IPS DF 4.7 (cell line): ENCODE data around the gene DACH2.
"Not testable (repeated sequence)": the region's sequence is repeated elsewhere in the genome, so short reads cannot be mapped to it uniquely, and the experiment has no call there.

Experiments used
- DNase-seq: peaks from one replicate; pipeline ENCODE4 v3.0.0-alpha.2; 2013; ENCODE audit warnings: low spot score; ENCODE audit errors: extremely low read depth

DACH2 gene

GRCh38 chrX:86148024-86148511 is at the start of gene DACH2:
TSS of gene DACH2 (plus strand) at chrX:86148451.
- no peak for DNase-seq

DNA sequence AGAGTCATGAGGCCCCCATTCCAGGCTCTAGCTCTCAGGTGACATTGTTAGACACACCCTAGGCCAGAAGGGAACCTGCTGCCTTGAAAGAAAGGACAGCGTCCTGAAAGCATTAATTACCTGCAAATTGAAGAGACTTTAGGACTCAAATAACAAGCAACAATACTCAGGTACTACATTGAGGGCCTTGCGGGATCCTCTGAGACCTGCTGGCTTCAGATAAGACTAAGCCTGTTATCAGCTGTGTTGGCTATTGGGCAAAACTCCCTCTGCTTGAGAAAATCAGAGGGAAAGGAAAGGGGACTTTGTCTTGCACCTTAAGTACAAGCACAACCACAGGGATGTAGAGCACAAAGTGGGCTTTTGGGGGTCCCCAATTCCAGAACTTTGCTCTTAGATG is 45.9 kb upstream of the DACH2 start:
- no peak for DNase-seq

GRCh38 chrX:86103061-86103460 is 45.2 kb upstream of the DACH2 start:
- DNase-seq: no peak

- DNase-seq: no peak
These were observed 43.7 kb upstream of the DACH2 start for GRCh38 chrX:86104526-86104925.

DNA sequence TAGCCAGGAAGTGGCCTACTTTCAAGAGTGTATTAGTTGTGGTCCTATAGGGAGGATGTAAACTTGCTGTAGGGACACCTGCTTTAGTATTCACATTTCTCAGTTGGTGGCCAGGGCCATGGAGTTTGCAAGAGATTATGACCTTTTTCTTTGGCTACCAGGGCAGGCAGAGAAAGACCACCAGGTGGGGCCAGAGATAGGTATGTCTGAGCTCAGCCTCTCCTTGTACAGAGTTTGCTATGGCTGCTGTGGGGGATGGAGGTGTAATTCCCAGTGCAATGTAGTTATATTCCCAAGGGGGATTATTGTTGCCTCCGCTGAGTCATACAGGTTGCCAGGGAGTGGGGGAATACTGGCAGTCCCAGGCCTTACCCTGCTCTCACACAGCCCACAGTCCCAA is 26.3 kb upstream of the DACH2 start:
- no peak for DNase-seq

DNA sequence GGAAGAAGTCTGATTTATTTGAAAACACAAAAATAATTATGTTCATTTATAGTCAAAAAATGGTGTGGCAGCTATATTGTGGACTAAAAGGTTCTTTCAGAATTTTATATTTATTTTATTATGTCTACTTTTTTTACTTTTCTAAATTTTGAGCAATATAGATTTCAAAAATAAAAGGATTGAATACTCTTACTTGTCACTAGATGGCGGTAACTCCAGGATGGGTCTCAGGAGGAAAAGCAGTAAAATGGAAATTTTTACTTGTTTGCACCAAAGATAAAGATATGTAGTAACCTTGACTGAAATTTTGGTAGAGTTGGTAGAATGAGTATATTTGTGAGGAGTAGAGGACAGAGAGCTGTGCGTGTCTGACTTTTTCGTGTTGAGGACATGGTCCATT is 14.5 kb upstream of the DACH2 start:
- no peak for DNase-seq

- no peak for DNase-seq
These were observed 11.2 kb upstream of the DACH2 start for GRCh38 chrX:86137071-86137470.

GRCh38 chrX:86141786-86142185 is 6.5 kb upstream of the DACH2 start:
- DNase-seq: no peak

GRCh38 chrX:86146102-86146501 is 2.1 kb upstream of the DACH2 start:
- no peak for DNase-seq

DNA sequence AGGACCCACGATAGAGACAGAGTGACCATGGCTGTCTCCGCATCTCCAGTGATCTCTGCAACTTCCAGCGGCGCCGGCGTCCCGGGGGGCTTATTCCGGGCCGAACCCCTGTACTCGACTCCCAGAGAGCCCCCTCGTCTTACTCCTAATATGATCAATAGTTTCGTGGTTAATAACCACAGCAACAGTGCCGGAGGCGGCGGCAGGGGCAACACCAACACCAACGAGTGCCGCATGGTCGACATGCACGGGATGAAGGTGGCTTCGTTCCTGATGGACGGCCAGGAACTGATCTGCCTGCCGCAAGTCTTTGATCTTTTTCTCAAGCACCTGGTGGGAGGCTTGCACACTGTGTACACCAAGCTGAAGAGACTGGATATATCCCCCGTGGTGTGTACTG is 343 bp downstream of the DACH2 start:
- no peak for DNase-seq

- no peak for DNase-seq
These were observed 868 bp downstream of the DACH2 start for GRCh38 chrX:86149119-86149518.

DNA sequence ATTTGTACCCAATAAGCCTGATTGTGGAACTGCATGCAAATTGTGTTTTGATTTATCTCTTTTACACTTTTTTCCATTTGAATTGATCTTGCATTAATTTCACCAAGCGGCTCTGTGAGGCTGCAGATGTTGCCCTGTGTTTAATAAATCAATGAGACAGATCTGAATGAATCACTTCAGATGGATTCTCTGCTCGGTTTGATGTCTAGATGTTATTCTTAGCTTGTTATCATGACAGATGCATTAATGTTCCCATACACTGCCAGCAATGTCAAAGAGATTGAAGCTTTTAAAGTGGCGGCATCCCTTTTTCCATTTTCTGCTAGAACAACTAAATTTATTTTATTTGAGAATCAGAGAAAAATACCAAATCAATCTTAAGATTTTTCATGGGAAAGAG is 6.3 kb downstream of the DACH2 start:
- no peak for DNase-seq

DNA sequence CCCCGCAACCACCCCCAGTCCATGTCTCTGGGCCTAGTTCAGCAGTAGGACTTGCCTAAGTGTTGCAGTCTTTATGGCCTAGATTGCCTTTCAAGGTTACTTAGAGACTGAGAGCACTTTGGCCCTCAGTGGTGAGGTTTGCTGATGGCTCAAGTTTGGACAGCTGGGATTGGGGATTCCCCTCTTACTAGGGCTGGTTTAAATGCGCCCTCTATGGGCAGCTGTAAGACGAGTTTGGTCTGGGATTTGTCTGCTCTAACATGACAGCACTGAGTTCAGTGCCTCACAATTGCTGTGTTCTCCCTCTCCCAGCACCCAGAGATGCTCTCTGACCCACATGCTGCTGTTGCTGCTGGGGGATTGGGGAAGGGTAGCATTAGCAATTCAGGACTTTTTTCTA is 23.1 kb downstream of the DACH2 start:
- no peak for DNase-seq

DNA sequence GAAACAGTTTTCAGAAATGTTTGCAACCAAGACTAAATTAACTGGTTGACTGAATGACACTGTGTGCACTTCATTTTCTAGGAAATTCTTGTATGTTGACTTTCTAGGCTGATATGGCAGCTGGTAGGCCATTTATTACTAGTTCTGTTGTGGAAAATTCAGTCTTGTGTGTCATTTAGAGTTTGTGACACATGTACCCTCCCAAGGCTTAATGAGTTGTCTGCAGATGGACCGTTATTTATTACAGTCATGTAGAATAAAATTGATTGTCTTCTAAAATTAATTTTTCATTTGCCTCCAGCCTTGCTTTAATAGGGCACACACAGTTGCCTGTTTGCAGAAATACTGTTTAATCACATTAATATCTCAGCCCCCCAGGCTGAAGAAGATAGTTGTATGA is 30.7 kb downstream of the DACH2 start:
- DNase-seq: no peak

DNA sequence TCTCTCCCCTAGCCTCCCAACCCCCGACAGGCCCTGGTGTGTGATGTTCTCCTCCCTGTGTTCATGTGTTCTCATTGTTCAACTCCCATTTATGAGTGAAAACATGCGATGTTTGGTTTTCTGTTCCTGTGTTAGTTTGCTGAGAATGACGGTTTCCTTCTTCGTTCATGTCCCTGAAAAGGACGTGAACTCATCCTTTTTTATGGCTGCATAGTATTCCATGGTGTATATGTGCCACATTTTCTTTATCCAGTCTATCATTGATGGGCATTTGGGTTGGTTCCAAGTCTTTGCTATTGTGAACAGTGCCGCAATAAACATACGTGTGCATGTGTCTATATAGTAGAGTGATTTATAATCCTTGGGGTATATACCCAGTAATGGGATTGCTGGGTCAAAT is 33.1 kb downstream of the DACH2 start:
- not testable (repeated sequence) for DNase-seq

DNA sequence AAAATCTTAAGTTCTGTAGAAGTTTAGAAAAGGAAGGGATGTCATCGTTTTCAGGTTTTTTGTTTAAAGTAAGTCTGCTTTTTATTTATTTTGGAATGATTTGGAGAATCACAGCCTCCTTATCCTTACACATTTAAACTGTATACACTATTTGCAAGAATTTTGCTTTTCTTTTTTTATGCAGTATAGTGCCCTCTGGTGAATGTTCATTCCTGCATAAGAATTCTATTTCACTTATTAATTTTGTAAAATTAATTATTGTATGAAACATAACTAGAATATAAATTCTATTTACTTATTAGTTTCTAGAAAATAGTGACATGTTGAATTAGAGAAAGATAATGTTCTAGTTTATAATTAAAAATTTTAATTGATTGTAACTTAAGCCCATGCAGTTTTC is 44.6 kb downstream of the DACH2 start:
- no peak for DNase-seq

DNA sequence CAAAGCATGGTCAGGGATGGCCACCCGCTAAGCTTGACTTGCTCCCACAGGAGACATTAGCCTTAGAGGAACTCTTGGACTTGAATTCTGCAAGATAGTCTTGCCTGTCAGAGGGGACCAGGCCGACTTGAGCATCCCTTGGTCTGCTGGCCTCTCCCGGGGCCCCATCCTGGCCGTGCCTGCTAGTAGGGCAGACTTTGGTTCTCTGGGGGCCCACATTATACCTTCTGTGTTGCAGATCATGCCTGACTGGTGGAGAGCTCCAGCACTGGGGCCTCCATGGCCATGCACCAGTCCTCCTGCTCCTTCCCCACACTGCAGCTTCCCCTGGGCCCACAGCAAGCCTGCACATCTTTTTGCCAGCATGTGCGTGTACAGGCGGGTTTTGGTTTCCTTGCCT is 46.5 kb downstream of the DACH2 start:
- DNase-seq: no peak

DNA sequence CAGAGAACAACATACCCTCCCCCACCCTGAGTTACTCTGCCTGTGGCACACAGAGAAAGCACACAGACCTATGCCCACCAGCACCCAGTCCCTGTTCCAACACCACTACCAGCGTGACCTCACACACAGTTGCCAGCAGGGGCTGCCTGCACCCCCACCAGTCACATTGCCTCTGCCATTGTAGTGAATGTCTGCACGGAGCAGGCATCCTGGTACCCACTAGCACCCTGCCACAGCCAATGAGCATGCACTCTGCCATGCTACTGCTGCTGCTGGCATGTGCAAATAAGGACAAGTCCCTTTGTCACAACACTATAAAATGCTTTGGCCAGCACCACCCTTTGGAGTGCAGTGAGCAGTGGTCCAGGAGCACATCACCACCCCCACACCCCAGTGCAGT is 47.1 kb downstream of the DACH2 start:
- DNase-seq: no peak

DNA sequence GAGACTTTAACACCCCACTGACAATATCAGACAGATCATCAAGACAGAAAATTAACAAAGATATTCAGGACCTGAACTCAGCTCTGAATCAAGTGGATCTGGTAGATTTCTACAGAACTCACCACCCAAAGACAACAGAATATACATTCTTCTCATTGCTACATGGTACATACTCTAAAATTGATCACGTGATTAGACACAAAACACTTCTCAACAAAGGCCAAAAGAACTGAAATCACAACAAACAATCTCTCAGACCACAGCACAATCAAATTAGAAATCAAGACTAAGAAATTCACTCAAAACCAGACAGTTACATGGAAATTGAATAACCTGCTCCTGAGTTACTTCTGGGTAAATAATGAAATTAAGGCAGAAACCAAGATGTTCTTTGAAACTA is 49.6 kb downstream of the DACH2 start:
- no peak for DNase-seq

GRCh38 chrX:86210772-86211171 is 62.5 kb downstream of the DACH2 start:
- no peak for DNase-seq

- no peak for DNase-seq
These were observed 67.0 kb downstream of the DACH2 start for GRCh38 chrX:86215260-86215659.

DNA sequence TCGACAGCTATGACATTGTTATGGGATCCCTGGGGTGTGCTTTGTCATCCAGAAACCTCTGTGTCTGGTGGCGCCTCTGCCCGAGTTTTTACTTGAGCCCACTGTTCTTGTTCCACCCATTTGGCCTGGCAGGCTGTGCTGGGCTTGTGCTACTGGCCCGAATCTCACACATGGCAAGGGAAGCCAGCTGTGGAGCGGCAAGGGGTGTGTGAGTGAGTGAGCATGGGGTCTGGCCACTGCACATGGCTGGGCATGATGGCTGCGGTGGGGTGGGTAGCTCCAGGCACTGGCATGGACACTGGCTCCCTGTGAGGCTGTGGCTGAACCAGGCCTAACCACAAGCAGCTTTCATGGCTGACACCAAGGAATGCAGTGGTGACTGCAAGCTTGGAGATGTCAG is 89.2 kb downstream of the DACH2 start:
- no peak for DNase-seq

GRCh38 chrX:86241547-86241946 is 93.3 kb downstream of the DACH2 start:
- no peak for DNase-seq

- DNase-seq: peak; percentile 9
These were observed 115.3 kb downstream of the DACH2 start for GRCh38 chrX:86263526-86263925.
